Thyroid gland (tissue), 4 donors: Measurements from ENCODE around the gene RPS15.

Experiments used
- POLR2A ChIP-seq, 2 donors: fragments of 450-650 bp; IDR thresholded peaks; one replicate each; pipeline ENCODE4 v1.6.1; 2017; ENCODE audit warnings: antibody characterized with exemption in 2 of 2, mild to moderate bottlenecking in 2 of 2, moderate library complexity in 1 of 2
- TF ChIP-seq, protein P1 (sequence below), 6 experiments: fragments of 200-600 bp in 3 of 6; fragments of 450-650 bp in 3 of 6; sonication (generic) in 3 of 6; IDR thresholded peaks; one replicate each; pipeline ENCODE4 v1.5.1; 2016 to 2019; ENCODE audit warnings: antibody characterized with exemption in 6 of 6, mild to moderate bottlenecking in 2 of 6, inconsistent platforms in 1 of 6, moderate library complexity in 1 of 6

DNA sequence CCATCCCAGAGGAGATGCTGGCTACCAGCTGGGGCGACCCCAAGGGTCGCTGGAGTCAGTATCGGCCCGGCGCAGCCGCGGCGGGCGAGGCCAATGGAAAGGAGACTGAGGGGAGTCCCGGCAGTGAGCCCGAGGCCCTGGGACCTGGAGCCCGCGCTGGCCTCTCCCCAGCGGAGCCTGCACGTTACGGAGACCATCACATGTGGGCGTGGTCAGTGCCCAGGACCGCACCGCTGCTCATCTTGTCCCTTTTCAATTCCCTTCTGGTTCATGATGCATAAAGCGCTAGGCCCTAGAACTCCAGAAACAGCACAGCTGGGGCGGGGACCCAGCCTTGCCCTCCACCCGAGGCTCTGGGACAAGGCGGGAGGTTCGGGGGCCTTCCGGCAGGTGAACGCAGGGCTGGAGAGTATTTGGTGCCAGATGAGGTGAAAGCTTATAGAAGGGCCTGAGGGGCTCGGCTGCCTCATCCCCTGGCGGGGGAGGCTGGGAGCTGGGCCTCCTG lies 32.9 kb downstream of the RPS15 start:
- TF ChIP-seq, protein P1, sequence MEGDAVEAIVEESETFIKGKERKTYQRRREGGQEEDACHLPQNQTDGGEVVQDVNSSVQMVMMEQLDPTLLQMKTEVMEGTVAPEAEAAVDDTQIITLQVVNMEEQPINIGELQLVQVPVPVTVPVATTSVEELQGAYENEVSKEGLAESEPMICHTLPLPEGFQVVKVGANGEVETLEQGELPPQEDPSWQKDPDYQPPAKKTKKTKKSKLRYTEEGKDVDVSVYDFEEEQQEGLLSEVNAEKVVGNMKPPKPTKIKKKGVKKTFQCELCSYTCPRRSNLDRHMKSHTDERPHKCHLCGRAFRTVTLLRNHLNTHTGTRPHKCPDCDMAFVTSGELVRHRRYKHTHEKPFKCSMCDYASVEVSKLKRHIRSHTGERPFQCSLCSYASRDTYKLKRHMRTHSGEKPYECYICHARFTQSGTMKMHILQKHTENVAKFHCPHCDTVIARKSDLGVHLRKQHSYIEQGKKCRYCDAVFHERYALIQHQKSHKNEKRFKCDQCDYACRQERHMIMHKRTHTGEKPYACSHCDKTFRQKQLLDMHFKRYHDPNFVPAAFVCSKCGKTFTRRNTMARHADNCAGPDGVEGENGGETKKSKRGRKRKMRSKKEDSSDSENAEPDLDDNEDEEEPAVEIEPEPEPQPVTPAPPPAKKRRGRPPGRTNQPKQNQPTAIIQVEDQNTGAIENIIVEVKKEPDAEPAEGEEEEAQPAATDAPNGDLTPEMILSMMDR (IDR thresholded peaks at IDR 0.05), result no peak
- no peak for TF ChIP-seq POLR2A (IDR thresholded peaks at IDR 0.05)
